Keratinocyte (primary cell): ENCODE results near the gene RNPC3. TPM values are rescaled to one million over a fixed set of nuclear protein-coding genes. Genes with fewer than 3 reads are reported as not detected.
"Not testable (repeated sequence)": the region's sequence is repeated elsewhere in the genome, so short reads cannot be mapped to it uniquely, and the experiment has no call there.

ENCODE experiments used
- DNase-seq: peaks from one replicate; pipeline ENCODE4 v3.0.0-alpha.2; 2011; ENCODE audit warnings: low read depth, missing footprints, low spot score
- FAIRE-seq: peaks from 2 replicates; lab custom pipeline; 2011; peaks lifted over from hg19 to GRCh38; lab: Jason Lieb, UNC
- H2AFZ ChIP-seq: 2 replicates; pipeline ENCODE4 v1.6.0; 2012; ENCODE audit warnings: low read length, control low read depth, inconsistent platforms; ENCODE audit not compliant: control insufficient read depth
- H3K27ac ChIP-seq: 2 replicates; pipeline ENCODE4 v1.5.1; 2011; ENCODE audit warnings: low read length; ENCODE audit not compliant: control insufficient read depth, insufficient read depth
- H3K27me3 ChIP-seq: 3 replicates; pipeline ENCODE4 v1.6.0; 2011; ENCODE audit warnings: low read length; ENCODE audit not compliant: control insufficient read depth, insufficient read depth; ENCODE audit errors: extremely low read depth
- H3K36me3 ChIP-seq, 2 experiments: 2 replicates in 1 of 2; 3 replicates in 1 of 2; pipeline ENCODE4 v1.5.1; 2011; ENCODE audit warnings: low read length in 2 of 2, mild to moderate bottlenecking in 1 of 2; ENCODE audit not compliant: control insufficient read depth in 2 of 2, insufficient read depth in 2 of 2; ENCODE audit errors: extremely low read depth in 1 of 2
- H3K4me1 ChIP-seq: 3 replicates; pipeline ENCODE4 v1.5.1; 2011; ENCODE audit warnings: low read length; ENCODE audit not compliant: control insufficient read depth, insufficient read depth; ENCODE audit errors: extremely low read depth
- H3K4me2 ChIP-seq: 3 replicates; pipeline ENCODE4 v1.6.0; 2011; ENCODE audit warnings: low read depth, low read length; ENCODE audit not compliant: control insufficient read depth, insufficient read depth; ENCODE audit errors: extremely low read depth
- H3K4me3 ChIP-seq, 3 experiments: fragments of 200-600 bp in 1 of 3; sonication (generic) in 1 of 3; 2 replicates in 2 of 3; 3 replicates in 1 of 3; pipeline ENCODE4 v1.5.1; 2011 to 2016; ENCODE audit warnings: low read length in 3 of 3, mild to moderate bottlenecking in 3 of 3, control low read depth in 2 of 3, inconsistent platforms in 1 of 3, low read depth in 1 of 3, mixed read lengths in 1 of 3, mixed run types in 1 of 3, moderate library complexity in 1 of 3; ENCODE audit not compliant: control insufficient read depth in 2 of 3, insufficient read depth in 2 of 3; ENCODE audit errors: extremely low read depth in 1 of 3
- H3K79me2 ChIP-seq: 2 replicates; pipeline ENCODE4 v1.6.0; 2012; ENCODE audit warnings: low read length; ENCODE audit not compliant: control insufficient read depth, insufficient read depth
- H3K9ac ChIP-seq: 3 replicates; pipeline ENCODE4 v1.6.0; 2011; ENCODE audit warnings: low read length; ENCODE audit not compliant: control insufficient read depth, insufficient read depth; ENCODE audit errors: extremely low read depth
- H3K9me1 ChIP-seq: 3 replicates; pipeline ENCODE4 v1.6.0; 2011; ENCODE audit warnings: low read length; ENCODE audit not compliant: control insufficient read depth, insufficient read depth; ENCODE audit errors: extremely low read depth
- H3K9me3 ChIP-seq: 2 replicates; pipeline ENCODE4 v1.5.1; 2012; ENCODE audit warnings: low read depth, low read length; ENCODE audit not compliant: control insufficient read depth
- H4K20me1 ChIP-seq: 3 replicates; pipeline ENCODE4 v1.6.0; 2011; ENCODE audit warnings: low read length; ENCODE audit not compliant: control insufficient read depth, insufficient read depth; ENCODE audit errors: extremely low read depth
- EZH2 ChIP-seq: IDR thresholded peaks from one replicate; pipeline ENCODE4 v1.6.1; 2012; ENCODE audit warnings: inconsistent platforms, mild to moderate bottlenecking, low read length, moderate library complexity
- dilution Hi-C: fragments of 300-500 bp; cut with MboI; formaldehyde crosslinking; loops from one replicate; pipeline ENCODE4 v1.7.0; 2020; ENCODE audit warnings: low sequenced_read_pairs; ENCODE audit not compliant: extremely low pct_ligation_motif_present
- polyA plus RNA-seq, 5 experiments: library from polyadenylated mRNA; depleted of rRNA in 3 of 5; stranded (reverse) in 3 of 5; stranded (forward) in 1 of 5; unstranded in 1 of 5; fragments of >200 nt; gene quantifications; 1 replicate in 1 of 5; 2 replicates in 3 of 5; 3 replicates in 1 of 5; pipeline versions ENCODE4 v1.2.1 to v1.2.3, GENCODE V29; 2011 to 2012; ENCODE audit warnings: missing spikeins in 2 of 5, low read depth in 1 of 5, low replicate concordance in 1 of 5
- TF ChIP-seq, protein P1 (sequence below), 3 experiments: IDR thresholded peaks in 1 of 3; conservative IDR thresholded peaks in 1 of 3; optimal IDR thresholded peaks in 1 of 3; 2 replicates in 2 of 3; 3 replicates in 1 of 3; pipeline versions ENCODE3 to v1.5.1; 2011; ENCODE audit warnings: low read length in 3 of 3, mild to moderate bottlenecking in 3 of 3, moderate library complexity in 2 of 3, control low read depth in 1 of 3, inconsistent platforms in 1 of 3; ENCODE audit not compliant: insufficient read depth in 2 of 3; ENCODE audit errors: extremely low read depth in 1 of 3

Gene RNPC3
- polyA plus RNA-seq, 1 donor (not counting 4 experiments of a cell fraction or from before 2014, with no cell fraction given): 19.6 TPM

DNA sequence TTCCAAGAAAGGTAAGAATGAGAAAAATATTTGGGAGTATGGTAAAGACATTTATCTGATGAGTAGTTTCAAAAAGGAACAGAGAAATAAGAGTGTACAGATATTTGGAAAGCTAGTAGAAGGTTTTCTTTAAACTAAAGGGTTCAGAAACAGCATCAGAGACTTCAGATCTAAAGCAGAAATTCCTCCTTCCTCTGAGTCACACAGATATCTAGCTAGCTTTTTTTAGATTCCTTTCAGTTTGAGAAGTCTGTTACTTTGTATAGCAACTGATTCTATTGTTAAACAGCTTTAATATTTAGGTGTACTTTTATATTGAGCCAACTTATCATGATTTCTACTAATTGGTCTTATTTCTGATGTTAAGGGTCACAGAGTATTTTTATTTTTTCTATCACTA, 50.6 kb downstream of the RNPC3 start:
- Histone ChIP-seq H3K36me3 (no peaks in the 10 kb centered on the region), H3K4me1 (no peaks in the 10 kb centered on the region), H3K4me2 (no peak overlapping the region), H3K27ac (no peak overlapping the region), H3K79me2 (no peaks in the 10 kb centered on the region), H3K27me3 (no peaks in the 10 kb centered on the region), H3K9ac (no peak overlapping the region), H3K9me3 (no peaks in the 10 kb centered on the region), H3K4me3 (no peak overlapping the region), H4K20me1 (no peaks in the 10 kb centered on the region), H3K9me1 (no peaks in the 10 kb centered on the region), H2AFZ (no peak overlapping the region)
- no peak for DNase-seq
- TF ChIP-seq, protein P1, sequence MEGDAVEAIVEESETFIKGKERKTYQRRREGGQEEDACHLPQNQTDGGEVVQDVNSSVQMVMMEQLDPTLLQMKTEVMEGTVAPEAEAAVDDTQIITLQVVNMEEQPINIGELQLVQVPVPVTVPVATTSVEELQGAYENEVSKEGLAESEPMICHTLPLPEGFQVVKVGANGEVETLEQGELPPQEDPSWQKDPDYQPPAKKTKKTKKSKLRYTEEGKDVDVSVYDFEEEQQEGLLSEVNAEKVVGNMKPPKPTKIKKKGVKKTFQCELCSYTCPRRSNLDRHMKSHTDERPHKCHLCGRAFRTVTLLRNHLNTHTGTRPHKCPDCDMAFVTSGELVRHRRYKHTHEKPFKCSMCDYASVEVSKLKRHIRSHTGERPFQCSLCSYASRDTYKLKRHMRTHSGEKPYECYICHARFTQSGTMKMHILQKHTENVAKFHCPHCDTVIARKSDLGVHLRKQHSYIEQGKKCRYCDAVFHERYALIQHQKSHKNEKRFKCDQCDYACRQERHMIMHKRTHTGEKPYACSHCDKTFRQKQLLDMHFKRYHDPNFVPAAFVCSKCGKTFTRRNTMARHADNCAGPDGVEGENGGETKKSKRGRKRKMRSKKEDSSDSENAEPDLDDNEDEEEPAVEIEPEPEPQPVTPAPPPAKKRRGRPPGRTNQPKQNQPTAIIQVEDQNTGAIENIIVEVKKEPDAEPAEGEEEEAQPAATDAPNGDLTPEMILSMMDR (optimal IDR thresholded peaks at IDR 0.05 in 1 of 3, IDR thresholded peaks at IDR 0.05 in 1 of 3, conservative IDR thresholded peaks at IDR 0.05 in 1 of 3; ENCODE audit: extremely low read depth in 1 of 3, insufficient read depth in 2 of 3, low read length in 3 of 3): no peak
- no peak for TF ChIP-seq EZH2
- dilution Hi-C loops: no loop called here
- no peak for FAIRE-seq

DNA sequence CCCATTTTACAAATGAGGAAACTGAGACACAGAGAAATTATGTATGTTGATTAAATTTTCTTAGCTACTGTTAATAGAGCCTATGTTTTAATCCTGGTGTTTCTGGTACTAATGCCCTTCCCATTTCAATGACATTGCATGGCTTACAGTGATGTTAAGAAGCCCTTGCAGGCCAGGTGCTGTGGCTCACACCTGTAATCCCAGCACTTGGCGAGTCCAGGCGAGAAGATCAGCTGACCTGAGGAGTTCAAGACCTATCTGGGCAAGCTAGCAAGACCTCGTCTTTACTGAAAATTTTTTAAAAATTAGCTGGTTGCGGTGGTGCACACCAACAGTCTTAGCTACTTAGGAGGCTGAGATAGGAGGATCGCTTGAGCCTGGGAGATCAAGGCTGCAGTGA, 51.3 kb downstream of the RNPC3 start:
- H3K9me3 ChIP-seq, H3K27me3 ChIP-seq, H4K20me1 ChIP-seq, DNase-seq, H3K4me3 ChIP-seq, H2AFZ ChIP-seq, H3K4me1 ChIP-seq, H3K27ac ChIP-seq, FAIRE-seq, H3K4me2 ChIP-seq, dilution Hi-C loops, H3K79me2 ChIP-seq, H3K9me1 ChIP-seq, H3K36me3 ChIP-seq, H3K9ac ChIP-seq: not testable (repeated sequence)

DNA sequence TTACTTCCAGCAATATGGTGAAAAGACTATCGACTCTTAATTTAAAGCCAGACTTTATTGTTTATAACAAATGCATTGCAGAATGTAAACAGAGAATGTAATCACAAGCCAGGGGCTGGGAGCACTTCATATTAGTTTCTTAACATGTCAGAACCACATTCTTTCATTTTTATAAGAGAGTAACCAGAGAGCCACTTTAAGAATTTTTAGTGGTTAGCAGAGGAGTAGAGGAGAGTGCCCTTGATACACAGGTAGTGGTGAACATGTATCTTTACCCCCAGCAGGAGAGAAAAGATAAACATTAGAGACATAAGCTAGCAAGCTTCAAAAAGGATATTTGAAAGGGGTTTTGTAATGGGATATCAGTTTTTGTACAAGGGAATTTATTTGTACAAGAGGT, 57.0 kb downstream of the RNPC3 start:
- Histone ChIP-seq H3K27ac (no peak overlapping the region), H3K36me3 (no peaks in the 10 kb centered on the region), H3K27me3 (no peaks in the 10 kb centered on the region), H3K9ac (no peak overlapping the region), H3K4me3 (no peak overlapping the region), H2AFZ (no peak overlapping the region), H3K9me3 (no peaks in the 10 kb centered on the region), H4K20me1 (no peaks in the 10 kb centered on the region), H3K4me1 (no peaks in the 10 kb centered on the region), H3K4me2 (no peak overlapping the region), H3K9me1 (no peaks in the 10 kb centered on the region), H3K79me2 (no peaks in the 10 kb centered on the region)
- dilution Hi-C loops: no loop called here
- DNase-seq (no peak), FAIRE-seq (no peak)
- TF ChIP-seq EZH2: no peak
- TF ChIP-seq, protein P1 (optimal IDR thresholded peaks at IDR 0.05 in 1 of 3, IDR thresholded peaks at IDR 0.05 in 1 of 3, conservative IDR thresholded peaks at IDR 0.05 in 1 of 3; ENCODE audit: extremely low read depth in 1 of 3, insufficient read depth in 2 of 3, low read length in 3 of 3): no peak
